HepG2 (cell line): ENCODE measurements around the gene MMD2. TPM values are rescaled to one million over a fixed set of nuclear protein-coding genes. Genes with fewer than 3 reads are reported as not detected.

Source experiments
- ATAC-seq: fragments of 200-7000 bp; cut with Tn5 transposase; 3 replicates; pipeline ENCODE4 v1.9.1; 2020; ENCODE audit warnings: mild to moderate bottlenecking, moderate library complexity
- BruUV-seq: library from RNA; stranded (reverse); fragments of 400-500 nt; replicated peaks from 2 replicates; lab custom pipeline; 2021; lab: Mats Ljungman, UMichigan
- CTCF ChIA-PET: fragments of 300-600 bp; formaldehyde crosslinking; extraction: SDS; loops from one replicate; lab custom pipeline; 2021; ENCODE audit warnings: low total read pairs, inconsistent platforms, low intra/inter-chr PET ratio; lab: Yijun Ruan, JAX
- POLR2A ChIA-PET: fragments of 350-600 bp; sonication (Branson Sonifier 250); formaldehyde crosslinking; loops from one replicate; lab custom pipeline; 2020; ENCODE audit warnings: antibody characterized with exemption, inconsistent platforms; lab: Yijun Ruan, JAX
- DNase-seq: peaks from one replicate; pipeline ENCODE4 v3.0.0-alpha.2; 2015; ENCODE audit warnings: low spot score
- FAIRE-seq: peaks from 3 replicates; lab custom pipeline; 2011; peaks lifted over from hg19 to GRCh38; lab: Jason Lieb, UNC
- H2AFZ ChIP-seq: one replicate; pipeline ENCODE4 v1.6.1; 2011; ENCODE audit warnings: low read length, inconsistent platforms
- H3K27ac ChIP-seq: fragments of 300-600 bp; 3 replicates; pipeline ENCODE4 v1.8.0; 2011; ENCODE audit warnings: mixed run types, mild to moderate bottlenecking, mixed read lengths, low read length, inconsistent platforms; ENCODE audit not compliant: insufficient read depth; ENCODE audit errors: extremely low read length
- H3K27me3 ChIP-seq, 2 experiments: fragments of 200-600 bp in 1 of 2; 2 replicates in 1 of 2; 3 replicates in 1 of 2; pipeline versions ENCODE4 v1.6.0 to v1.8.0; 2011; ENCODE audit warnings: low read length in 2 of 2, mild to moderate bottlenecking in 2 of 2, moderate library complexity in 2 of 2, inconsistent platforms in 1 of 2; ENCODE audit not compliant: insufficient read depth in 2 of 2, control insufficient read depth in 1 of 2
- H3K36me3 ChIP-seq, 2 experiments: fragments of 200-600 bp in 1 of 2; replicated peaks in 1 of 2; 2 replicates in 1 of 2; 3 replicates in 1 of 2; pipeline versions ENCODE4 v1.5.1 to v1.8.0; 2011; ENCODE audit warnings: low read length in 2 of 2, inconsistent platforms in 1 of 2; ENCODE audit not compliant: insufficient read depth in 2 of 2, control insufficient read depth in 1 of 2
- H3K4me1 ChIP-seq: 2 replicates; pipeline ENCODE4 v1.5.1; 2012; ENCODE audit warnings: low read length, inconsistent platforms; ENCODE audit not compliant: insufficient read depth
- H3K4me2 ChIP-seq: 2 replicates; pipeline ENCODE4 v1.6.0; 2011; ENCODE audit warnings: low read depth, low read length, inconsistent platforms
- H3K4me3 ChIP-seq, 3 experiments: fragments of 200-600 bp in 1 of 3; sonication (generic), shearing (Covaris generic) in 1 of 3; replicated peaks in 1 of 3; 2 replicates each; pipeline ENCODE4 v1.5.1; 2011 to 2016; ENCODE audit warnings: low read length in 3 of 3, inconsistent platforms in 2 of 3, low read depth in 2 of 3, mild to moderate bottlenecking in 2 of 3, control low read depth in 1 of 3, mixed read lengths in 1 of 3; ENCODE audit not compliant: insufficient read depth in 1 of 3
- H3K79me2 ChIP-seq: one replicate; pipeline ENCODE4 v1.6.1; 2011; ENCODE audit warnings: low read length, inconsistent platforms; ENCODE audit not compliant: insufficient read depth
- H3K9ac ChIP-seq: 2 replicates; pipeline ENCODE4 v1.6.0; 2011; ENCODE audit warnings: mild to moderate bottlenecking, low read depth, low read length, inconsistent platforms; ENCODE audit not compliant: insufficient read depth
- H3K9me3 ChIP-seq: 2 replicates; pipeline ENCODE4 v1.5.1; 2012; ENCODE audit warnings: mild to moderate bottlenecking, low read length
- H4K20me1 ChIP-seq: 2 replicates; pipeline ENCODE4 v1.6.0; 2011; ENCODE audit warnings: inconsistent platforms, mild to moderate bottlenecking, low read length, moderate library complexity; ENCODE audit not compliant: insufficient read depth
- ADNP ChIP-seq: sonication (generic); formaldehyde crosslinking; IDR thresholded peaks from 2 replicates; pipeline ENCODE4 v1.4.0; 2020; ENCODE audit warnings: missing genetic modification reagents
- EP300 ChIP-seq, 3 experiments: sonication (generic) in 1 of 3; formaldehyde crosslinking in 1 of 3; IDR thresholded peaks; 2 replicates each; pipeline versions ENCODE4 v1.5.1 to v1.6.1; 2011 to 2020; ENCODE audit warnings: low read depth in 2 of 3, low read length in 2 of 3, borderline replicate concordance in 1 of 3, improper control_type of control experiment in 1 of 3, mild to moderate bottlenecking in 1 of 3, missing genetic modification reagents in 1 of 3, moderate library complexity in 1 of 3
- MAFG ChIP-seq: sonication (generic); formaldehyde crosslinking; IDR thresholded peaks from 2 replicates; pipeline ENCODE4 v1.5.1; 2020; ENCODE audit warnings: mild to moderate bottlenecking, missing genetic modification reagents
- MIER2 ChIP-seq: IDR thresholded peaks from 2 replicates; pipeline ENCODE4 v1.6.1; 2016; ENCODE audit warnings: missing biosample characterization, missing genetic modification reagents
- SETDB1 ChIP-seq: sonication (generic); formaldehyde crosslinking; IDR thresholded peaks from 2 replicates; pipeline ENCODE4 v1.5.1; 2020; ENCODE audit warnings: missing genetic modification reagents, mild to moderate bottlenecking, borderline replicate concordance
- TBX3 ChIP-seq: fragments of 450-650 bp; IDR thresholded peaks from 2 replicates; pipeline ENCODE4 v1.6.1; 2017; ENCODE audit warnings: antibody characterized with exemption, mild to moderate bottlenecking, inconsistent platforms, borderline replicate concordance
- YEATS4 ChIP-seq: sonication (generic); formaldehyde crosslinking; IDR thresholded peaks from 2 replicates; pipeline ENCODE4 v1.4.0; 2020; ENCODE audit warnings: missing genetic modification reagents, borderline replicate concordance
- ZNF136 ChIP-seq: sonication (generic); formaldehyde crosslinking; IDR thresholded peaks from 2 replicates; pipeline ENCODE4 v1.8.1; 2022; ENCODE audit warnings: low read depth, mild to moderate bottlenecking, moderate library complexity, missing genetic modification reagents
- ZNF556 ChIP-seq: sonication (generic); formaldehyde crosslinking; IDR thresholded peaks from 2 replicates; pipeline ENCODE4 v1.4.0; 2020; ENCODE audit warnings: mild to moderate bottlenecking, missing genetic modification reagents, borderline replicate concordance
- ZNF564 ChIP-seq: sonication (generic); formaldehyde crosslinking; IDR thresholded peaks from 2 replicates; pipeline ENCODE4 v1.8.1; 2023; ENCODE audit warnings: mild to moderate bottlenecking, missing genetic modification reagents
- WGBS: methylation state at CpG from one replicate; pipeline ENCODE4 v1.1.6; 2017; ENCODE audit warnings: low lambda C conversion rate; 5-methylcytosine and 5-hydroxymethylcytosine counted together
- in situ Hi-C: cut with HindIII; loops from 2 replicates; pipeline ENCODE4 v1.10.0; 2017; ENCODE audit warnings: low pct_unique_long_range_greater_than_20kb; ENCODE audit not compliant: extremely low pct_ligation_motif_present
- intact Hi-C: fragments of 100-400 bp; cut with micrococcal nuclease; formaldehyde crosslinking; loops from one replicate; pipeline ENCODE4 v1.10.0; 2022; ENCODE audit not compliant: unreplicated experiment
- polyA plus RNA-seq, 8 experiments: library from polyadenylated mRNA; depleted of rRNA in 3 of 8; stranded (reverse) in 7 of 8; unstranded in 1 of 8; fragments of >200 nt; fragmentation: Illumina TruSeq in 4 of 8; extraction: Trizol in 4 of 8; gene quantifications; 2 replicates each; pipeline versions ENCODE4 v1.2.1 to v1.2.3, GENCODE V29; 2011 to 2016; ENCODE audit warnings: low read depth in 4 of 8, missing spikeins in 1 of 8, mixed read lengths in 1 of 8; ENCODE audit not compliant: insufficient read depth in 1 of 8
- total RNA-seq, 5 experiments: library from RNA; depleted of rRNA; stranded (reverse); fragments of >200 nt; fragmentation: Illumina TruSeq; extraction: Trizol; gene quantifications; 2 replicates each; pipeline ENCODE4 v1.2.3, GENCODE V29; 2016; ENCODE audit warnings: low read depth in 1 of 5
- TF ChIP-seq, protein P1 (sequence below): sonication (generic); formaldehyde crosslinking; IDR thresholded peaks from 2 replicates; pipeline ENCODE4 v1.5.0; 2020; ENCODE audit warnings: mild to moderate bottlenecking, low read depth, missing genetic modification reagents, borderline replicate concordance
- TF ChIP-seq, protein P2 (sequence below): sonication (generic); formaldehyde crosslinking; IDR thresholded peaks from 2 replicates; pipeline ENCODE4 v1.5.0; 2020; ENCODE audit warnings: missing genetic modification reagents
- TF ChIP-seq, protein P3 (sequence below): sonication (generic); formaldehyde crosslinking; IDR thresholded peaks from one replicate; pipeline ENCODE4 v1.5.1; 2020; ENCODE audit warnings: mild to moderate bottlenecking, missing genetic modification reagents; ENCODE audit errors: not compliant biosample characterization
- TF ChIP-seq, protein P4 (sequence below): sonication (generic); formaldehyde crosslinking; IDR thresholded peaks from 2 replicates; pipeline ENCODE4 v1.4.0; 2020; ENCODE audit warnings: mild to moderate bottlenecking, missing genetic modification reagents

Gene MMD2
- total and polyA plus RNA-seq, 2 of the 13 experiments (the other 11 are each of a cell fraction or from before 2014, with no cell fraction given), result not detected

DNA sequence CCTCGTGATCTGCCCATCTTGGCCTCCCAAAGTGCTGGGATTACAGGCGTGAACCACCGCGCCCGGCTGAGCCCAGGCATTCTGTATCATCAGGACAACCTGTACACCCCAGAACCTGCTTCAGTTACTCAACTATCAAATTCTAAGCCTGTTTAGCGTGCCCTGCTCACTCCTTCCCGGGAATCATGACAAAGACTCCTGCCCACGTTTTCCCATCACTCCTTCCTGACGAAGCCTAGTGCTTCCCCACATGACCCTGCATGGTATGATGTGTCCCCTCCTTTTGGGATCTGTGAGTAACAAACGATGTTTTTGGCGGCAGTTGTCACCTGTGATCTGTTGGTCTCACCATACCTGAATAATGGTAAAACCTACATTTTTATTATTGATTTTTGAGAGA, 63.2 kb downstream of the MMD2 start (continued):
- TF ChIP-seq ZNF556 (CRISPR knock-in tag), result no peak
- no peak for TF ChIP-seq SETDB1 (CRISPR knock-in tag)
- TF ChIP-seq, protein P1, sequence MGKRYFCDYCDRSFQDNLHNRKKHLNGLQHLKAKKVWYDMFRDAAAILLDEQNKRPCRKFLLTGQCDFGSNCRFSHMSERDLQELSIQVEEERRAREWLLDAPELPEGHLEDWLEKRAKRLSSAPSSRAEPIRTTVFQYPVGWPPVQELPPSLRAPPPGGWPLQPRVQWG (CRISPR knock-in tag), result no peak
- TF ChIP-seq TBX3, result no peak
- TF ChIP-seq, protein P2, sequence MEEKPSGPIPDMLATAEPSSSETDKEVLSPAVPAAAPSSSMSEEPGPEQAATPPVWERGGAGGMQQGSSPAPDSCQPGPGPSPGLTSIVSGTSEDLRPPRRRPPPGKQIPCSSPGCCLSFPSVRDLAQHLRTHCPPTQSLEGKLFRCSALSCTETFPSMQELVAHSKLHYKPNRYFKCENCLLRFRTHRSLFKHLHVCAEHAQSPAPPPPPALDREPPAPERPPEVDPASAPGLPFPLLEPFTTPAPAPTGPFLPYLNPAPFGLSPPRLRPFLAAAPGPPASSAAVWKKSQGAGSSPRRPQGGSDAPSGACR (CRISPR knock-in tag), result no peak
- TF ChIP-seq MIER2 (CRISPR knock-in tag), result no peak
- no peak for TF ChIP-seq YEATS4 (CRISPR knock-in tag)
- no peak for TF ChIP-seq ADNP (CRISPR knock-in tag)
- no peak for TF ChIP-seq ZNF564 (CRISPR knock-in tag)
- no peak for TF ChIP-seq EP300 (IDR thresholded peaks at IDR 0.05; ENCODE audit: low read depth in 2 of 2, low read length in 2 of 2)
- TF ChIP-seq EP300 (CRISPR knock-in tag; IDR thresholded peaks at IDR 0.05; ENCODE audit: borderline replicate concordance), result no peak
- no peak for TF ChIP-seq MAFG (CRISPR knock-in tag)

DNA sequence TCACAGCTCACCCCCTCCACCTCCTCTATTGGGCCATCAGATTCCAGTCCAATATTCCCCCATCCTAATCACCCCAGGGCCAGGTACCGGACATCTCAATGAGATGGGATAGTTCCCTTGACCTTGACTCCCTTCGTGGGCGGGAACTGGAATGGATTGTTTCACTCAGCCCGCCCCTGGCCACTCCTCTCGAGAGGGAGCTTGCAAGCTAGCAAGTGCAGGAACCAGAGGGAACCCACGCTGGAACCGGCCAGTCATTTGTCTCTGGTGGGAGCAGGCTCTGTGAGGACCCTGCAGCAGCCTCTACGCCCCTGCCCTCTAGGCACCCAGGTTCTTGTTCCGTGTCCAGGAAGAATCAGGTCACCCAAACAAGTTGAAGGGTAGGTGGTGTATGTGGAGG, 64.5 kb downstream of the MMD2 start:
- CTCF ChIA-PET, result no interaction called here
- FAIRE-seq (no peak), ATAC-seq (no peak), DNase-seq (no peak)
- Histone ChIP-seq H3K4me1 (no peaks in the 10 kb centered on the region), H3K9me3 (no peaks in the 10 kb centered on the region), H4K20me1 (no peaks in the 10 kb centered on the region), H3K79me2 (no peaks in the 10 kb centered on the region), H3K4me3 (no peak overlapping the region), H2AFZ (no peak overlapping the region), H3K27me3 (peaks cover 0 to 3% of the 10 kb centered on the region in 2 experiments; a peak in 1 of 5 replicates), H3K9ac (no peak overlapping the region), H3K27ac (no peak overlapping the region), H3K4me2 (no peak overlapping the region), H3K36me3 (no peaks in the 10 kb centered on the region)
- intact Hi-C loops (no loop called here), in situ Hi-C loops (no loop called here)
- no TSS peak for BruUV-seq
- WGBS, result 38% methylated on average over 7 of the region's 9 CpGs
- POLR2A ChIA-PET, result no interaction called here
- TF ChIP-seq, protein P3, sequence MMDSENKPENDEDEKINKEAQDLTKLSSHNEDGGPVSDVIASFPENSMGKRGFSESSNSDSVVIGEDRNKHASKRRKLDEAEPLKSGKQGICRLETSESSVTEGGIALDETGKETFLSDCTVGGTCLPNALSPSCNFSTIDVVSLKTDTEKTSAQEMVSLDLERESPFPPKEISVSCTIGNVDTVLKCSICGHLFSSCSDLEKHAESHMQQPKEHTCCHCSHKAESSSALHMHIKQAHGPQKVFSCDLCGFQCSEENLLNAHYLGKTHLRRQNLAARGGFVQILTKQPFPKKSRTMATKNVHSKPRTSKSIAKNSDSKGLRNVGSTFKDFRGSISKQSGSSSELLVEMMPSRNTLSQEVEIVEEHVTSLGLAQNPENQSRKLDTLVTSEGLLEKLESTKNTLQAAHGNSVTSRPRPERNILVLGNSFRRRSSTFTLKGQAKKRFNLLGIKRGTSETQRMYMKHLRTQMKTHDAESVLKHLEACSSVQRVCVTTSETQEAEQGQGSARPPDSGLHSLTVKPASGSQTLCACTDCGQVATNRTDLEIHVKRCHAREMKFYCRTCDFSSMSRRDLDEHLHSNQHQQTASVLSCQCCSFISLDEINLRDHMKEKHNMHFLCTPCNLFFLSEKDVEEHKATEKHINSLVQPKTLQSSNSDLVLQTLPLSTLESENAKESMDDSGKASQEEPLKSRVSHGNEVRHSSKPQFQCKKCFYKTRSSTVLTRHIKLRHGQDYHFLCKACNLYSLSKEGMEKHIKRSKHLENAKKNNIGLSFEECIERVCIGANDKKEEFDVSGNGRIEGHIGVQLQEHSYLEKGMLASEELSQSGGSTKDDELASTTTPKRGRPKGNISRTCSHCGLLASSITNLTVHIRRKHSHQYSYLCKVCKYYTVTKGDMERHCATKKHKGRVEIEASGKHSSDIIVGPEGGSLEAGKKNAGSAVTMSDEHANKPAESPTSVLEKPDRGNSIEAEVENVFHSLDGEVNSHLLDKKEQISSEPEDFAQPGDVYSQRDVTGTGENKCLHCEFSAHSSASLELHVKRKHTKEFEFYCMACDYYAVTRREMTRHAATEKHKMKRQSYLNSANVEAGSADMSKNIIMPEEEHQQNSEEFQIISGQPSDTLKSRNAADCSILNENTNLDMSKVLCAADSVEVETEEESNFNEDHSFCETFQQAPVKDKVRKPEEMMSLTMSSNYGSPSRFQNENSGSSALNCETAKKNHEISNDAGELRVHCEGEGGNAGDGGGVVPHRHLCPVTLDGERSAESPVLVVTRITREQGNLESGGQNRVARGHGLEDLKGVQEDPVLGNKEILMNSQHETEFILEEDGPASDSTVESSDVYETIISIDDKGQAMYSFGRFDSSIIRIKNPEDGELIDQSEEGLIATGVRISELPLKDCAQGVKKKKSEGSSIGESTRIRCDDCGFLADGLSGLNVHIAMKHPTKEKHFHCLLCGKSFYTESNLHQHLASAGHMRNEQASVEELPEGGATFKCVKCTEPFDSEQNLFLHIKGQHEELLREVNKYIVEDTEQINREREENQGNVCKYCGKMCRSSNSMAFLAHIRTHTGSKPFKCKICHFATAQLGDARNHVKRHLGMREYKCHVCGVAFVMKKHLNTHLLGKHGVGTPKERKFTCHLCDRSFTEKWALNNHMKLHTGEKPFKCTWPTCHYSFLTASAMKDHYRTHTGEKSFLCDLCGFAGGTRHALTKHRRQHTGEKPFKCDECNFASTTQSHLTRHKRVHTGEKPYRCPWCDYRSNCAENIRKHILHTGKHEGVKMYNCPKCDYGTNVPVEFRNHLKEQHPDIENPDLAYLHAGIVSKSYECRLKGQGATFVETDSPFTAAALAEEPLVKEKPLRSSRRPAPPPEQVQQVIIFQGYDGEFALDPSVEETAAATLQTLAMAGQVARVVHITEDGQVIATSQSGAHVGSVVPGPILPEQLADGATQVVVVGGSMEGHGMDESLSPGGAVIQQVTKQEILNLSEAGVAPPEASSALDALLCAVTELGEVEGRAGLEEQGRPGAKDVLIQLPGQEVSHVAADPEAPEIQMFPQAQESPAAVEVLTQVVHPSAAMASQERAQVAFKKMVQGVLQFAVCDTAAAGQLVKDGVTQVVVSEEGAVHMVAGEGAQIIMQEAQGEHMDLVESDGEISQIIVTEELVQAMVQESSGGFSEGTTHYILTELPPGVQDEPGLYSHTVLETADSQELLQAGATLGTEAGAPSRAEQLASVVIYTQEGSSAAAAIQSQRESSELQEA (CRISPR knock-in tag), result no peak
- TF ChIP-seq ZNF136 (CRISPR knock-in tag), result no peak
- TF ChIP-seq, protein P4, sequence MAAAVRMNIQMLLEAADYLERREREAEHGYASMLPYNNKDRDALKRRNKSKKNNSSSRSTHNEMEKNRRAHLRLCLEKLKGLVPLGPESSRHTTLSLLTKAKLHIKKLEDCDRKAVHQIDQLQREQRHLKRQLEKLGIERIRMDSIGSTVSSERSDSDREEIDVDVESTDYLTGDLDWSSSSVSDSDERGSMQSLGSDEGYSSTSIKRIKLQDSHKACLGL (CRISPR knock-in tag), result no peak
